Endodermal cell (in vitro differentiated cells): ENCODE measurements around the gene POU2AF1. TPM values are rescaled to one million over a fixed set of nuclear protein-coding genes. Genes with fewer than 3 reads are reported as not detected.

Source experiments
- DNase-seq: peaks from one replicate; pipeline ENCODE4 v3.0.0-alpha.2; 2017
- H3K27ac ChIP-seq: 2 replicates; pipeline ENCODE4 v1.5.1; 2013; ENCODE audit warnings: mild to moderate bottlenecking, low read depth, low read length, moderate library complexity
- H3K27me3 ChIP-seq: 2 replicates; pipeline ENCODE4 v1.6.1; 2013; ENCODE audit warnings: mild to moderate bottlenecking, low read length, moderate library complexity; ENCODE audit not compliant: insufficient read depth, control insufficient read depth, poor library complexity, severe bottlenecking
- H3K36me3 ChIP-seq: 2 replicates; pipeline ENCODE4 v1.7.0; 2013; ENCODE audit warnings: mild to moderate bottlenecking, low read length, moderate library complexity; ENCODE audit not compliant: control insufficient read depth, insufficient read depth
- H3K4me1 ChIP-seq: one replicate; pipeline ENCODE4 v1.7.0; 2013; ENCODE audit warnings: low read length; ENCODE audit not compliant: control insufficient read depth, insufficient read depth
- H3K4me3 ChIP-seq: 2 replicates; pipeline ENCODE4 v1.5.1; 2013; ENCODE audit warnings: mild to moderate bottlenecking, low read length, moderate library complexity
- H3K9ac ChIP-seq: 2 replicates; pipeline ENCODE4 v1.6.1; 2013; ENCODE audit warnings: mild to moderate bottlenecking, low read length, moderate library complexity; ENCODE audit not compliant: poor library complexity, severe bottlenecking; ENCODE audit errors: extremely low read depth
- H3K9me3 ChIP-seq: 2 replicates; pipeline ENCODE4 v1.6.1; 2013; ENCODE audit warnings: mild to moderate bottlenecking, low read length, moderate library complexity; ENCODE audit not compliant: control insufficient read depth
- H3K27ac Mint-ChIP-seq: 2 replicates; pipeline ENCODE4 v1.8.0; 2020; ENCODE audit warnings: mixed read lengths
- H3K27me3 Mint-ChIP-seq: 2 replicates; pipeline ENCODE4 v1.8.0; 2021; ENCODE audit warnings: mild to moderate bottlenecking, mixed read lengths; ENCODE audit not compliant: insufficient read depth
- H3K36me3 Mint-ChIP-seq: 2 replicates; pipeline ENCODE4 v1.8.0; 2020; ENCODE audit warnings: low read depth, mixed read lengths
- H3K4me1 Mint-ChIP-seq: 2 replicates; pipeline ENCODE4 v1.8.0; 2020; ENCODE audit warnings: mixed read lengths
- H3K4me3 Mint-ChIP-seq: 2 replicates; pipeline ENCODE4 v1.8.0; 2020; ENCODE audit warnings: mild to moderate bottlenecking, moderate library complexity, mixed read lengths
- H3K9me3 Mint-ChIP-seq: 2 replicates; pipeline ENCODE4 v1.8.0; 2020; ENCODE audit warnings: mild to moderate bottlenecking, mixed read lengths
- CTCF ChIP-seq: fragments of 200-600 bp; sonication (generic); conservative IDR thresholded peaks from 2 replicates; pipeline ENCODE4 v1.5.0; 2021; ENCODE audit warnings: antibody characterized with exemption, mild to moderate bottlenecking
- WGBS, 2 experiments: methylation state at CpG; one replicate each; pipeline versions ENCODE4 v1.1.5 to v1.1.7; 2013; ENCODE audit warnings: missing lambda C conversion rate in 2 of 2, mixed read lengths in 1 of 2; ENCODE audit not compliant: insufficient coverage in 1 of 2, insufficient read length in 1 of 2; 5-methylcytosine and 5-hydroxymethylcytosine counted together
- total RNA-seq, 2 donors: library from RNA; stranded (reverse); fragmentation: NEBNext Ultra II Directional in 1 of 2; extraction: Animal tissue kit (Norgen Biotek cat#: 25700) in 1 of 2; gene quantifications; 2 replicates in 1 of 2; 3 replicates in 1 of 2; pipeline ENCODE4 v1.2.1, GENCODE V29; 2021

Gene POU2AF1
- total RNA-seq, 2 donors from 2014 or later = 0.46 to 0.77 TPM

- Histone ChIP-seq H3K27me3 (no peaks in the 10 kb centered on the region), H3K9ac (no peak overlapping the region), H3K36me3 (no peaks in the 10 kb centered on the region), H3K27ac (no peak overlapping the region), H3K4me1 (no peaks in the 10 kb centered on the region), H3K4me3 (no peak overlapping the region), H3K9me3 (no peaks in the 10 kb centered on the region)
- Mint-ChIP-seq H3K4me3 (no peak overlapping the region), H3K27me3 (no peaks in the 10 kb centered on the region), H3K36me3 (no peaks in the 10 kb centered on the region), H3K4me1 (peaks cover 4% of the 10 kb centered on the region), H3K27ac (no peak overlapping the region), H3K9me3 (peaks cover 4% of the 10 kb centered on the region)
- no peak for DNase-seq
- no peak for TF ChIP-seq CTCF
Measured at GRCh38 chr11:111400595-111400994, 21.5 kb upstream of the POU2AF1 start.

GRCh38 chr11:111399187-111400031 is 20.3 kb upstream of the POU2AF1 start:
- 87 to 95% methylated on average over 4 to 7 of the region's 7 CpGs for WGBS, 2 experiments
- DNase-seq = no peak
- peak; percentile 18 for TF ChIP-seq CTCF
- H3K9me3 ChIP-seq = no peaks in the 10 kb centered on the region
- Mint-ChIP-seq H3K4me1 (peaks cover 6% of the 10 kb centered on the region), H3K4me3 (no peak overlapping the region), H3K9me3 (peaks cover 4% of the 10 kb centered on the region), H3K36me3 (no peaks in the 10 kb centered on the region), H3K27ac (no peak overlapping the region), H3K27me3 (no peaks in the 10 kb centered on the region)
- H3K4me1 ChIP-seq = no peaks in the 10 kb centered on the region
- H3K27ac ChIP-seq = no peak overlapping the region
- no peak overlapping the region for H3K9ac ChIP-seq
- no peaks in the 10 kb centered on the region for H3K27me3 ChIP-seq
- H3K4me3 ChIP-seq = no peak overlapping the region
- H3K36me3 ChIP-seq = no peaks in the 10 kb centered on the region

GRCh38 chr11:111397034-111397433 is 18.0 kb upstream of the POU2AF1 start:
- H3K4me1 Mint-ChIP-seq = peaks cover 6% of the 10 kb centered on the region
- no peak overlapping the region for H3K4me3 Mint-ChIP-seq
- H3K9me3 Mint-ChIP-seq = no peaks in the 10 kb centered on the region
- H3K27ac Mint-ChIP-seq = no peak overlapping the region
- H3K27me3 Mint-ChIP-seq = no peaks in the 10 kb centered on the region
- H3K9me3 ChIP-seq = no peaks in the 10 kb centered on the region
- H3K36me3 Mint-ChIP-seq = no peaks in the 10 kb centered on the region
- H3K27me3 ChIP-seq = no peaks in the 10 kb centered on the region
- no peaks in the 10 kb centered on the region for H3K4me1 ChIP-seq
- no peak overlapping the region for H3K4me3 ChIP-seq
- no peak for TF ChIP-seq CTCF
- H3K36me3 ChIP-seq = no peaks in the 10 kb centered on the region
- WGBS, 2 experiments = 89 to 95% methylated on average over 2 of the region's 2 CpGs
- no peak overlapping the region for H3K9ac ChIP-seq
- no peak overlapping the region for H3K27ac ChIP-seq
- no peak for DNase-seq
